Testis (tissue), 3 donors: ENCODE results near the gene OR8S1. TPM values are rescaled to one million over a fixed set of nuclear protein-coding genes. Genes with fewer than 3 reads are reported as not detected.
"Not testable (repeated sequence)": the region's sequence is repeated elsewhere in the genome, so short reads cannot be mapped to it uniquely, and the experiment has no call there.

Experiments
- DNase-seq: peaks from one replicate; pipeline ENCODE4 v3.0.0-alpha.2; 2019
- H3K27ac ChIP-seq, 2 donors: fragments of 200-600 bp; sonication (generic); one replicate each; pipeline ENCODE4 v1.5.1; 2019
- H3K27me3 ChIP-seq: fragments of 200-600 bp; sonication (generic); one replicate; pipeline ENCODE4 v1.5.1; 2019
- H3K36me3 ChIP-seq: fragments of 200-600 bp; sonication (generic); one replicate; pipeline ENCODE4 v1.5.1; 2017; ENCODE audit warnings: low read depth; ENCODE audit errors: missing control alignments
- H3K4me1 ChIP-seq: fragments of 200-600 bp; sonication (generic); one replicate; pipeline ENCODE4 v1.5.1; 2019
- H3K4me3 ChIP-seq, 2 donors: fragments of 200-600 bp; sonication (generic); one replicate each; pipeline ENCODE4 v1.5.1; 2017 to 2019
- H3K9me3 ChIP-seq: fragments of 200-600 bp; sonication (generic); one replicate; pipeline ENCODE4 v1.5.1; 2017
- CTCF ChIP-seq, 3 experiments: fragments of 450-650 bp in 2 of 3; fragments of 200-600 bp in 1 of 3; sonication (generic) in 1 of 3; IDR thresholded peaks; one replicate each; pipeline ENCODE4 v1.5.1; 2016 to 2019; ENCODE audit warnings: antibody characterized with exemption in 3 of 3, mild to moderate bottlenecking in 2 of 3, moderate library complexity in 1 of 3
- POLR2A ChIP-seq: fragments of 450-650 bp; IDR thresholded peaks from one replicate; pipeline ENCODE4 v1.6.1; 2017; ENCODE audit warnings: antibody characterized with exemption, mild to moderate bottlenecking, moderate library complexity
- WGBS, 2 donors: methylation state at CpG; one replicate each; pipeline ENCODE4 v1.1.5; 2018; 5-methylcytosine and 5-hydroxymethylcytosine counted together
- intact Hi-C: fragments of 100-400 bp; cut with DNase I; formaldehyde crosslinking; loops from one replicate; pipeline ENCODE4 v1.15.1; 2023; ENCODE audit warnings: low total_unique reads
- polyA plus RNA-seq: library from polyadenylated mRNA; stranded (reverse); fragments of 350-450 nt; fragmentation: Illumina TruSeq; extraction: RNeasy Lipid Tissue Mini Kit (QIAGEN cat#74804); gene quantifications from one replicate; pipeline ENCODE4 v1.2.3, GENCODE V29; 2014; ENCODE audit warnings: low read depth, low replicate concordance; ENCODE audit not compliant: insufficient read depth
- total RNA-seq, 2 donors: library from RNA; depleted of rRNA; stranded (reverse); fragments of >200 nt; gene quantifications; one replicate each; pipeline ENCODE4 v1.2.3, GENCODE V29; 2016

Gene OR8S1
- total and polyA plus RNA-seq, 3 donors from 2014 or later, result not detected

GRCh38 chr12:48512855-48513254 lies 12.6 kb upstream of the OR8S1 start:
- 43 to 94% methylated on average over 2 of the region's 2 CpGs for WGBS, 2 donors
- no peak for DNase-seq

GRCh38 chr12:48514728-48515127 lies 10.7 kb upstream of the OR8S1 start:
- WGBS, 2 donors, result 75 to 92% methylated on average over 1 of the region's 1 CpG
- no peaks in the 10 kb centered on the region for H3K9me3 ChIP-seq
- no peak overlapping the region for H3K27ac ChIP-seq
- no peak for DNase-seq
- H3K4me3 ChIP-seq, result no peak overlapping the region
- H3K36me3 ChIP-seq, result no peaks in the 10 kb centered on the region
- TF ChIP-seq POLR2A, result no peak
- TF ChIP-seq CTCF (IDR thresholded peaks at IDR 0.05), result no peak
- intact Hi-C loops, result no loop called here
- no peaks in the 10 kb centered on the region for H3K4me1 ChIP-seq
- H3K27me3 ChIP-seq, result no peaks in the 10 kb centered on the region

More at GRCh38 chr12:48512855-48513254, 12.6 kb upstream of the OR8S1 start:
- H3K4me1 ChIP-seq, result no peaks in the 10 kb centered on the region
- no peak overlapping the region for H3K4me3 ChIP-seq
- no peaks in the 10 kb centered on the region for H3K36me3 ChIP-seq
- TF ChIP-seq POLR2A, result no peak
- no peak for TF ChIP-seq CTCF (IDR thresholded peaks at IDR 0.05)
- H3K27ac ChIP-seq, result no peak overlapping the region
- intact Hi-C loops, result no loop called here
- H3K9me3 ChIP-seq, result no peaks in the 10 kb centered on the region
- H3K27me3 ChIP-seq, result no peaks in the 10 kb centered on the region

- intact Hi-C loops, H3K36me3 ChIP-seq, DNase-seq, H3K9me3 ChIP-seq, H3K4me1 ChIP-seq, H3K27me3 ChIP-seq, H3K4me3 ChIP-seq, H3K27ac ChIP-seq: not testable (repeated sequence)
- WGBS, 2 donors, result 73 to 91% methylated on average over 3 to 22 of the region's 24 CpGs
Observed at GRCh38 chr12:48520381-48520780, 5.1 kb upstream of the OR8S1 start.

- no peaks in the 10 kb centered on the region for H3K36me3 ChIP-seq
- peak overlapping the region; percentile 34 to 46 for H3K4me3 ChIP-seq
- H3K27me3 ChIP-seq, result no peaks in the 10 kb centered on the region
- WGBS, 2 donors, result 67 to 72% methylated on average over 20 to 44 of the region's 44 CpGs
- no peaks in the 10 kb centered on the region for H3K4me1 ChIP-seq
- peak overlapping the region in 1 of 2 donors; percentile 16 for H3K27ac ChIP-seq
- TF ChIP-seq CTCF (IDR thresholded peaks at IDR 0.05), result no peak
- no peak for TF ChIP-seq POLR2A
- no peaks in the 10 kb centered on the region for H3K9me3 ChIP-seq
- intact Hi-C loops, result no loop called here
- DNase-seq, result peak; percentile 45
Observed at GRCh38 chr12:48527891-48528670, 2.6 kb downstream of the OR8S1 start.

GRCh38 chr12:48532601-48533000 lies 7.2 kb downstream of the OR8S1 start:
- no peaks in the 10 kb centered on the region for H3K9me3 ChIP-seq
- no peak for DNase-seq
- H3K4me1 ChIP-seq, result no peaks in the 10 kb centered on the region
- no peak overlapping the region for H3K4me3 ChIP-seq
- TF ChIP-seq CTCF (IDR thresholded peaks at IDR 0.05) (no peak), POLR2A (no peak)
- no peaks in the 10 kb centered on the region for H3K36me3 ChIP-seq
- no peaks in the 10 kb centered on the region for H3K27me3 ChIP-seq
- no peak overlapping the region for H3K27ac ChIP-seq
- intact Hi-C loops, result no loop called here
